ENCODE data around the gene COX6B2. TPM values are rescaled to one million over a fixed set of nuclear protein-coding genes. Genes with fewer than 3 reads are reported as not detected.

COX6B2 gene
- total and polyA plus RNA-seq, 2 of the 13 experiments (the other 11 are each of a cell fraction or from before 2014, with no cell fraction given), result 0.21 TPM; not detected in 1

Other genes with a start within 250 kb of the COX6B2 start
- 13.0 and 29.7 TPM in 2 replicates for gene PPP1R12C, start 237.1 kb downstream of the COX6B2 start, total RNA-seq (2016; rRNA removed; fragmentation: Illumina TruSeq; extraction: Trizol)
- gene PPP1R12C, start 237.1 kb downstream of the COX6B2 start, polyA plus RNA-seq (2011; rRNA removed), result 30.3 and 40.4 TPM in 2 replicates
- 1.3 and 1.4 TPM in 2 replicates for gene TNNT1, start 205.5 kb downstream of the COX6B2 start, total RNA-seq (2016; rRNA removed; fragmentation: Illumina TruSeq; extraction: Trizol)
- gene TNNT1, start 205.5 kb downstream of the COX6B2 start, polyA plus RNA-seq (2011; rRNA removed), result 1.3 and 2.4 TPM in 2 replicates
- gene TNNI3, start 197.0 kb downstream of the COX6B2 start, total RNA-seq (2016; rRNA removed; fragmentation: Illumina TruSeq; extraction: Trizol), result 3.5 and 3.7 TPM in 2 replicates
- 3.7 TPM in 2 replicates for gene TNNI3, start 197.0 kb downstream of the COX6B2 start, polyA plus RNA-seq (2011; rRNA removed)
- 0.40 and 0.41 TPM in 2 replicates for gene DNAAF3, start 188.1 kb downstream of the COX6B2 start, total RNA-seq (2016; rRNA removed; fragmentation: Illumina TruSeq; extraction: Trizol)
- 0.30 and 0.33 TPM in 2 replicates for gene DNAAF3, start 188.1 kb downstream of the COX6B2 start, polyA plus RNA-seq (2011; rRNA removed)
- gene SYT5, start 174.4 kb downstream of the COX6B2 start, total RNA-seq (2016; rRNA removed; fragmentation: Illumina TruSeq; extraction: Trizol), result not detected in 2 replicates
- 0.04 TPM in 1 of 2 replicates, not detected in the other for gene SYT5, start 174.4 kb downstream of the COX6B2 start, polyA plus RNA-seq (2011; rRNA removed)
- 9.9 and 14.7 TPM in 2 replicates for gene PTPRH, start 145.2 kb downstream of the COX6B2 start, total RNA-seq (2016; rRNA removed; fragmentation: Illumina TruSeq; extraction: Trizol)
- gene PTPRH, start 145.2 kb downstream of the COX6B2 start, polyA plus RNA-seq (2011; rRNA removed), result 125 and 166 TPM in 2 replicates
- 6.0 and 9.6 TPM in 2 replicates for gene TMEM86B, start 126.0 kb downstream of the COX6B2 start, total RNA-seq (2016; rRNA removed; fragmentation: Illumina TruSeq; extraction: Trizol)
- 7.7 and 10.7 TPM in 2 replicates for gene TMEM86B, start 126.0 kb downstream of the COX6B2 start, polyA plus RNA-seq (2011; rRNA removed)
- 23.0 and 25.8 TPM in 2 replicates for gene PPP6R1, start 95.7 kb downstream of the COX6B2 start, total RNA-seq (2016; rRNA removed; fragmentation: Illumina TruSeq; extraction: Trizol)
- gene PPP6R1, start 95.7 kb downstream of the COX6B2 start, polyA plus RNA-seq (2011; rRNA removed), result 54.0 and 75.7 TPM in 2 replicates
- gene HSPBP1, start 74.6 kb downstream of the COX6B2 start, total RNA-seq (2016; rRNA removed; fragmentation: Illumina TruSeq; extraction: Trizol), result 33.7 and 35.9 TPM in 2 replicates
- 22.3 and 25.7 TPM in 2 replicates for gene HSPBP1, start 74.6 kb downstream of the COX6B2 start, polyA plus RNA-seq (2011; rRNA removed)
- 0.18 TPM in 1 of 2 replicates, not detected in the other for gene BRSK1, start 70.7 kb downstream of the COX6B2 start, total RNA-seq (2016; rRNA removed; fragmentation: Illumina TruSeq; extraction: Trizol)
- 1.2 and 1.9 TPM in 2 replicates for gene BRSK1, start 70.7 kb downstream of the COX6B2 start, polyA plus RNA-seq (2011; rRNA removed)
- 0.74 and 1.3 TPM in 2 replicates for gene TMEM150B, start 29.4 kb downstream of the COX6B2 start, total RNA-seq (2016; rRNA removed; fragmentation: Illumina TruSeq; extraction: Trizol)
- 1.8 and 2.9 TPM in 2 replicates for gene TMEM150B, start 29.4 kb downstream of the COX6B2 start, polyA plus RNA-seq (2011; rRNA removed)
- gene KMT5C, start 14.8 kb downstream of the COX6B2 start, total RNA-seq (2016; rRNA removed; fragmentation: Illumina TruSeq; extraction: Trizol), result 2.1 and 5.5 TPM in 2 replicates
- gene KMT5C, start 14.8 kb downstream of the COX6B2 start, polyA plus RNA-seq (2011; rRNA removed), result 9.0 and 11.8 TPM in 2 replicates
- gene GARIN5B, start 8.5 kb upstream of the COX6B2 start, total RNA-seq (2016; rRNA removed; fragmentation: Illumina TruSeq; extraction: Trizol), result not detected in 2 replicates
- gene GARIN5B, start 8.5 kb upstream of the COX6B2 start, polyA plus RNA-seq (2011; rRNA removed), result 0.03 TPM in 1 of 2 replicates, not detected in the other
- gene IL11, start 15.7 kb upstream of the COX6B2 start, total RNA-seq (2016; rRNA removed; fragmentation: Illumina TruSeq; extraction: Trizol), result 2.9 and 3.0 TPM in 2 replicates
- gene IL11, start 15.7 kb upstream of the COX6B2 start, polyA plus RNA-seq (2011; rRNA removed), result 2.5 and 4.5 TPM in 2 replicates
- gene TMEM190, start 22.1 kb upstream of the COX6B2 start, total RNA-seq (2016; rRNA removed; fragmentation: Illumina TruSeq; extraction: Trizol), result 0.35 TPM in 1 of 2 replicates, not detected in the other
- gene TMEM190, start 22.1 kb upstream of the COX6B2 start, polyA plus RNA-seq (2011; rRNA removed), result 0.83 and 1.6 TPM in 2 replicates
- gene TMEM238, start 29.6 kb upstream of the COX6B2 start, total RNA-seq (2016; rRNA removed; fragmentation: Illumina TruSeq; extraction: Trizol), result not detected in 2 replicates
- gene TMEM238, start 29.6 kb upstream of the COX6B2 start, polyA plus RNA-seq (2011; rRNA removed), result not detected in 2 replicates
- 105 and 149 TPM in 2 replicates for gene RPL28, start 31.2 kb upstream of the COX6B2 start, total RNA-seq (2016; rRNA removed; fragmentation: Illumina TruSeq; extraction: Trizol)
- 420 and 501 TPM in 2 replicates for gene RPL28, start 31.2 kb upstream of the COX6B2 start, polyA plus RNA-seq (2011; rRNA removed)
- gene UBE2S, start 53.1 kb upstream of the COX6B2 start, total RNA-seq (2016; rRNA removed; fragmentation: Illumina TruSeq; extraction: Trizol), result 29.5 and 39.3 TPM in 2 replicates
- 26.6 and 32.2 TPM in 2 replicates for gene UBE2S, start 53.1 kb upstream of the COX6B2 start, polyA plus RNA-seq (2011; rRNA removed)
- not detected in 2 replicates for gene SHISA7, start 88.6 kb upstream of the COX6B2 start, total RNA-seq (2016; rRNA removed; fragmentation: Illumina TruSeq; extraction: Trizol)
- not detected in 2 replicates for gene SHISA7, start 88.6 kb upstream of the COX6B2 start, polyA plus RNA-seq (2011; rRNA removed)
- 105 and 106 TPM in 2 replicates for gene ISOC2, start 106.9 kb upstream of the COX6B2 start, total RNA-seq (2016; rRNA removed; fragmentation: Illumina TruSeq; extraction: Trizol)
- 76.8 and 91.2 TPM in 2 replicates for gene ISOC2, start 106.9 kb upstream of the COX6B2 start, polyA plus RNA-seq (2011; rRNA removed)
- not detected in 2 replicates for gene C19orf85, start 110.0 kb upstream of the COX6B2 start, total RNA-seq (2016; rRNA removed; fragmentation: Illumina TruSeq; extraction: Trizol)
- gene C19orf85, start 110.0 kb upstream of the COX6B2 start, polyA plus RNA-seq (2011; rRNA removed), result not detected in 2 replicates
- gene ZNF628, start 121.9 kb upstream of the COX6B2 start, total RNA-seq (2016; rRNA removed; fragmentation: Illumina TruSeq; extraction: Trizol), result 1.00 and 1.2 TPM in 2 replicates
- gene ZNF628, start 121.9 kb upstream of the COX6B2 start, polyA plus RNA-seq (2011; rRNA removed), result 0.48 and 0.54 TPM in 2 replicates
- gene NAT14, start 130.5 kb upstream of the COX6B2 start, total RNA-seq (2016; rRNA removed; fragmentation: Illumina TruSeq; extraction: Trizol), result 14.7 and 22.3 TPM in 2 replicates
- 20.7 and 24.7 TPM in 2 replicates for gene NAT14, start 130.5 kb upstream of the COX6B2 start, polyA plus RNA-seq (2011; rRNA removed)
- gene SSC5D, start 133.7 kb upstream of the COX6B2 start, total RNA-seq (2016; rRNA removed; fragmentation: Illumina TruSeq; extraction: Trizol), result not detected in 2 replicates
- gene SSC5D, start 133.7 kb upstream of the COX6B2 start, polyA plus RNA-seq (2011; rRNA removed), result 0.03 TPM in 1 of 2 replicates, not detected in the other
- 0.24 and 0.45 TPM in 2 replicates for gene SBK2, start 182.4 kb upstream of the COX6B2 start, total RNA-seq (2016; rRNA removed; fragmentation: Illumina TruSeq; extraction: Trizol)
- gene SBK2, start 182.4 kb upstream of the COX6B2 start, polyA plus RNA-seq (2011; rRNA removed), result 0.14 TPM in 1 of 2 replicates, not detected in the other
- gene SBK3, start 190.8 kb upstream of the COX6B2 start, total RNA-seq (2016; rRNA removed; fragmentation: Illumina TruSeq; extraction: Trizol), result 0.46 and 0.66 TPM in 2 replicates
- gene SBK3, start 190.8 kb upstream of the COX6B2 start, polyA plus RNA-seq (2011; rRNA removed), result 0.77 and 1.5 TPM in 2 replicates
- gene ZNF579, start 226.1 kb upstream of the COX6B2 start, total RNA-seq (2016; rRNA removed; fragmentation: Illumina TruSeq; extraction: Trizol), result 1.7 and 2.9 TPM in 2 replicates
- 2.1 and 2.2 TPM in 2 replicates for gene ZNF579, start 226.1 kb upstream of the COX6B2 start, polyA plus RNA-seq (2011; rRNA removed)
- 3.4 and 5.9 TPM in 2 replicates for gene FIZ1, start 244.8 kb upstream of the COX6B2 start, total RNA-seq (2016; rRNA removed; fragmentation: Illumina TruSeq; extraction: Trizol)
- 3.6 and 4.1 TPM in 2 replicates for gene FIZ1, start 244.8 kb upstream of the COX6B2 start, polyA plus RNA-seq (2011; rRNA removed)
- gene ZNF524, start 245.6 kb upstream of the COX6B2 start, total RNA-seq (2016; rRNA removed; fragmentation: Illumina TruSeq; extraction: Trizol), result 1.6 and 4.6 TPM in 2 replicates
- gene ZNF524, start 245.6 kb upstream of the COX6B2 start, polyA plus RNA-seq (2011; rRNA removed), result 3.2 and 5.0 TPM in 2 replicates

Data from HepG2 (cell line).